Mononuclear cell (primary cell): Measurements from ENCODE around the gene TICAM1. TPM values are rescaled to one million over a fixed set of nuclear protein-coding genes. Genes with fewer than 3 reads are reported as not detected.
"Not testable (repeated sequence)": the region's sequence is repeated elsewhere in the genome, so short reads cannot be mapped to it uniquely, and the experiment has no call there.

Experiments used
- H3K27me3 ChIP-seq: 2 replicates; pipeline ENCODE4 v1.6.0; 2011; ENCODE audit warnings: low read length, control low read depth; ENCODE audit not compliant: insufficient read depth
- H3K4me1 ChIP-seq: 2 replicates; pipeline ENCODE4 v1.5.1; 2011; ENCODE audit warnings: mild to moderate bottlenecking, low read length, control low read depth; ENCODE audit not compliant: insufficient read depth
- H3K4me3 ChIP-seq: 2 replicates; pipeline ENCODE4 v1.5.1; 2011; ENCODE audit warnings: mild to moderate bottlenecking, low read length, moderate library complexity
- H3K9me3 ChIP-seq: 2 replicates; pipeline ENCODE4 v1.5.1; 2011; ENCODE audit warnings: low read depth, mild to moderate bottlenecking, control low read depth, low read length
- total RNA-seq: library from RNA; depleted of rRNA; stranded (reverse); fragments of >200 nt; gene quantifications from one replicate; pipeline ENCODE4 v1.2.3, GENCODE V29; 2012

Gene TICAM1
- total RNA-seq, 1 donor, result 7.0 TPM

DNA sequence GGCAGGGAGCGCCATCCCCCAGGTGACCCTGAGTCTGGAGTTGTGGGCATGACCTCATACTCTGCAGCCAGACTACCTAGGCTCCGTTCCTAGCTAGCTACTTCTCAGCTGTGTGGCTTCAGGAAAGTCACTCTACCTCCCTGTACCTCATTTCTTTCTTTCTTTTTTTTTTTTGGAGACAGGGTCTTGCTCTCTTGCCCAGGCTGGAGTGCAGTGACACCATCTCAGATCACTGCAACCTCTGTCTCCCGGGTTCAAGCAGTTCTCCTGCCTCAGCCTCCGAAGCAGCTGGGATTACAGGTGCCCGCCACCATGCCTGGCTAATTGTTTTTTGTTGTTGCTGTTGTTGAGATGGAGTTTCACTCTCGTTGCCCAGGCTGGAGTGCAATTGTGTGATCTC is 21.0 kb upstream of the TICAM1 start:
- H3K27me3 ChIP-seq, result no peaks in the 10 kb centered on the region
- no peaks in the 10 kb centered on the region for H3K4me1 ChIP-seq
- no peaks in the 10 kb centered on the region for H3K9me3 ChIP-seq
- H3K4me3 ChIP-seq, result no peak overlapping the region

DNA sequence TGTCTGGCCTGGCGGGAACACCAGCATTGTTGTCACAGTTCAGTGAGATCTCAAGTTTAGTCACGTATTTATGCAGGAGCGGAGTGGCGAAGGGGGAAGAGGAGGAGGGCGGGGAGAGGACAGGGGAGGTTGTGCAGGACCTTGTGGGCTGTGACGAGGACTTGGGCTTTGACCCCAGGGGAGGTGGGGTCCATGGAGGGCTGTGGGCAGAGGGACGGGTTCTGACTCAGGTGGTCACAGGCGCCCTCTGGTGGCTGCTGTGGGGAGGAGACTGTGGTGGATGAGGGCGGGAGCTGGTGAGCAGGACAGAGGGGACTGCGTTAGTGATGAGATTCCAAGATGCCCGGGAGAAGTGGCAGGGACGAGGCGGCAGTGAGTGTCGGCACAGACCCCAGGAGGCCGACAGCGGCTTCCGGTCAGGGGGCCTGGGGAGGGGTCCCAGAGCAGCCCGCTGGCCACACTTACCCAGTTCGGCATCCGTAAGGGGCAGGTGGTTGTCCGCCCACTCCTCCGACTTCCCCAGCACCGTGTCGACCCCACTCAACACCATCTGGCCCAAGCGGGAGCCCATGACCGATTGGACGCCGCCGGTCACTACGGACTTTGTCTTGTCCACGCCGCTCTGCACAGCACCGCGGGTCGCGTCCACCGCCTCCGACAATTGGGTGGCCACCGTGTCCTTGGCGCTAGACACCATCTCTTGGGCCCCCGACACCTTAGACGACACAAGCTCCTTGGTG is 20.2 kb upstream of the TICAM1 start:
- Histone ChIP-seq H3K9me3 (no peaks in the 10 kb centered on the region), H3K27me3 (no peaks in the 10 kb centered on the region), H3K4me1 (no peaks in the 10 kb centered on the region), H3K4me3 (no peak overlapping the region)

DNA sequence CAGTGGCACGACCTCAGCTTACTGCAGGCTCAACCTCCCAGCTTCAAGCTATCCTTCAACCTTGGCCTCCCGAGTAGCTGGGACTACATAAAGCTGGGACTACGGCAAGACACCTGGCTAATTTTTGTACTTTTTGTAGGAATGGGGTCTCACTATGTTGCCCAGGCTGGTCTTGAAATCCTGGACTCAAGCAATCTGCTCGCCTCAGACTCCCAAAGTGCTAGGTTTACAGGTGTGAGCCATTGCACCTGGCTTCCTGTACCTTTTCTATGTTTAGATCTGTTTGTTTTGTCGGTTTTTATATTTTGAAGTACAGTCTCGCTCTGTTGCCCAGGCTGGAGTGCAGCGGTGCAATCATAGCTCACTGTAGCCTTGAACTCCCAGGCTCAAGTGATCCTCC is 17.5 kb upstream of the TICAM1 start:
- H3K9me3 ChIP-seq, result no peaks in the 10 kb centered on the region
- H3K4me3 ChIP-seq, result no peak overlapping the region
- no peaks in the 10 kb centered on the region for H3K4me1 ChIP-seq
- H3K27me3 ChIP-seq, result no peaks in the 10 kb centered on the region

DNA sequence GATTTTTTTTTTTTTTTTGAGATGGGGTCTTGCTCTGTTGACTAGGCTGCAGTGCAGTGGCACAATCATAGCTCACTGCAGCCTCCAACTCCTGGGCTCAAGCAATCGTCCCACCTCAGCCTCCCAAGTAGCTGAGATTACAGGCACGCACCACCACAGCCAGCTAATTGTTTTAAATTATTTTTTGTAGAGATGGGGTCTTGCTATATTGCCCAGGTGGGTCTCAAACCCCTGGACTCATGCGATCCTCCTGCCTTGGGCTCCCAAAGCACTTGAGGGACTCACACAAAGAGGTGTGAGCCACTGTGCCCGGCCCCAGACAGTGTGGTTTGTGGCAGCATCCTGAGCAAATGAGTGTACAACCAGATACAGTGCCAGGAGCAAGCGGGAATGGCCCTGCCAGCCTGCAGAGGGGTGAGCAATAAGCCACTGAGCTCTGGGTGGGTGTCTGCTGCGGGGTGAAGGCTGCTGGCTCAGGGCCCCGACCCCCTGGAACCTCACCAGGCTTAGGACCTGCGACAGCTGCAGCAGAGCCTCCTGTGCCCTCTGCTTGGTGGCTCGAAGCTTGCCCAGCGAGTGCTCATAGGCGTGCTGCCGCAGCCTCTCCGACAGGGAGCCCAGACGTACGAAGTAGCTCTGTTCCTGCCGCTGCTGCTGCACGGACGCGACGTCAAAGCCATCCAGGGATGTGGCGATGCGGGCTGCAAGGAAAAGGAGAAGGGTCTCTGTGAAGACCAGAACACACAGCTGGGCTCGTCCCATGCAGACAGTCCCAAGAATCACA is 15.9 kb upstream of the TICAM1 start:
- no peaks in the 10 kb centered on the region for H3K27me3 ChIP-seq
- no peaks in the 10 kb centered on the region for H3K9me3 ChIP-seq
- H3K4me1 ChIP-seq, result no peaks in the 10 kb centered on the region
- H3K4me3 ChIP-seq, result no peak overlapping the region

DNA sequence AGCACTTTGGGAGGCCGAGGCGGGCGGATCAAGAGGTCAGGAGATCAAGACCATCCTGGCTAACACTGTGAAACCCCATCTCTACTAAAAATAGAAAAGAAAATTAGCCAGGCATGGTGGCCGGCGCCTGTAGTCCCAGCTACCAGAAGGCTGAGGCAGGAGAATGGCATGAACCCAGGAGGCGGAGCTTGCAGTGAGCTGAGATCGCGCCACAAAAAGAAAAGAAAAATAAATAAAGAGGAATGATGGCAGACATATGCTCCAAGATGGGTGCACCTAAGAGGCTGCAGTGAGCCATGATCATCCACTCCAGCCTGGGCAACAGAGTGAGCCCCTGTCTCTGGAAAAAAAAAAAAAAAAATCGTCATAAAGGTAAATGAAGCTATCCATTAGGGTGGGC is 14.5 kb upstream of the TICAM1 start:
- not testable (repeated sequence) for H3K9me3 ChIP-seq, H3K4me3 ChIP-seq, H3K27me3 ChIP-seq
- peaks cover 11% of the 10 kb centered on the region for H3K4me1 ChIP-seq

DNA sequence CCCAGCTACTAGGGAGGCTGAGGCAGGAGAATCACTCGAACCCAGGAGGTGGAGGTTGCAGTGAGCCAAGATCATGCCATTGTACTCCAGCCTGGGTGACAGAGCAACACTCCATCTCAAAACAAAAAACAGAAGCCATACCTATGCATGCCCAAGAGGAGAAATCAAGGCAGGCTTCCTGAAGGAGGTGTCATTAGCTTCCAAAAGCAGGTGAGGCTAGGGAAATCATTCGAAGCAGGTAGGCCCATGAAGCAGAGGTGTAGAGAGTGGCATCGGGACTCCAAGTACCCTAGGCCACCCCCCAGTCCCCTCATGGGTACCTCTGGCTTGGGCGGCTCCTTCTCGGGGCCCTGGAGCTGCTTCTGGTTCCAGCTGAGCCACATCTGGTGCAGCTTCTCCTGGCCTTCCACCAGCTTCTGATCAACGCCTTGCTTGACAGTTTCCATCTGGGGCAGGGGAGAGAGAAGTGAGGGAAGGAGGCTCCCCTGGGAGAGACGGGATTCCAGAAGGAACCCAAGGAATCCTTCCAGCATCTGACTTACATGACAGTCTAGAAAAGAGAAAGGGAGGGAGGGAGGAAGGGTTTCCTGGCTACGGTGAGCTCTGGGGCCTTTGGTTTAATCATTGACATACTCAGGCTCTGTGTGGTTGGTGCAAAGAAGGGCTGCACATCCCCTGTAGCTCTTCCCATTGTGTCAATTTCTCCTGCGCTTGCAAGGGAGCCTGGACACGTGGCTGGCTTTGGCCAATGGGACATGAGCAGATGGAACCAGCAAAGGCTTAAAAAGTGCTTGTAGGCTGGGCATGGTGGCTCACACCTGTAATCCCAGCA is 13.1 kb upstream of the TICAM1 start:
- H3K4me3 ChIP-seq, result no peak overlapping the region
- H3K4me1 ChIP-seq, result peaks cover 21% of the 10 kb centered on the region
- no peaks in the 10 kb centered on the region for H3K27me3 ChIP-seq

DNA sequence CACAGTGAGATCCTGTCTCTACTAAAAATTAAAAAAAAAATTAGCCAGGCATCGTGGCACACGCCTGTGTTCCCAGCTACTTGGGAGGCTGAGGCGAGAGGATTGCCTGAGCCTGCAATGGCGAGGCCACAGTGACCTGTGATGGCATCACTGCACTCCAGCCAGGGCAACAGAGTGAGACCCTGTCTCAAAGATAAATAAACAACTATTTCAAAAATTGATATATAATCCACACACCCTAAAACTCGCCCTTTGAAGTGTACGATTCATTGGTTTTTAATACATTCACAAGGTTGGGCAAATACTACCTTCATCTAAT is 12.1 kb upstream of the TICAM1 start:
- Histone ChIP-seq H3K4me3 (no peak overlapping the region), H3K4me1 (peaks cover 21% of the 10 kb centered on the region), H3K27me3 (no peaks in the 10 kb centered on the region), H3K9me3 (no peaks in the 10 kb centered on the region)

More for the DNA sequence above, 13.1 kb upstream of the TICAM1 start:
- H3K9me3 ChIP-seq, result no peaks in the 10 kb centered on the region

DNA sequence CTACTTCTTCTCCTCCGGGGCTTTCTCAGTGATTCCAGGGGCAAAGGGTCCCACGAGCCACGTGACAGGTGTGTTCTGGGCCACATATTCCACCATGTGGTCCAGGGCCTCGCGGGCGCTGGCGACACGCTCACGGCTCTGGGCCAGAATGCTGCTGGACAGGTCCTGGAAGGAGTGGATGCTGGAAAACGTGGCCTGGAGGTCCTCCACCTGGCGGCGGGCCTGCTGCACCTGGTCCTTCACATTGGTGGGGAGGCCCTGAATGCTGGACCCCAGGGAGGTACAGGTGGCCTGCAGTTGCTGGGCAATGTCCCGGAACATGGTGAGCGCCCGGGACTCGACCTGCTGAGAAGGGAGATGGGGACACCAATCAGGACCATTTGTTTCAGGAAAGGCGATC is 7.7 kb upstream of the TICAM1 start:
- Histone ChIP-seq H3K4me3 (no peak overlapping the region), H3K27me3 (no peaks in the 10 kb centered on the region), H3K4me1 (peaks cover 32% of the 10 kb centered on the region), H3K9me3 (no peaks in the 10 kb centered on the region)

DNA sequence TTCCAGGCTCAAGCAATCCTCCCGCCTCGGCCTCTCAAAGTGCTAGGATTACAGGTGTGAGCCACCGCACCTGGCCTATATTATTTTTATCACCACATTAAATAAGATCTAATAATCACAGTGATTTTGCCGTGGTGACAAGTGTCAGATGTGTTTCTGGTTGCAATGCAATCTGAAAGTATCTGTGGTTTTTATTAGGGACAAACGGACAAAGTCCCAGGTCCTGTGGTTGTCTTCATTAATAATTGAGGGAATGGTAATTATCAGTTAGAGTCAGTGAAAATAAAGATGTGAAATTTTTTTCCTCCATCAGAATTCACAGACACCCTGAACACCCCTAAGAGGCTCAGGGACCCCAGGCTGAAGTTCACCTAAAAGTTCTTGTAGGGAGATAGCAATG is 1.3 kb upstream of the TICAM1 start:
- no peaks in the 10 kb centered on the region for H3K27me3 ChIP-seq
- no peaks in the 10 kb centered on the region for H3K9me3 ChIP-seq
- peaks cover 34% of the 10 kb centered on the region for H3K4me1 ChIP-seq
- no peak overlapping the region for H3K4me3 ChIP-seq

DNA sequence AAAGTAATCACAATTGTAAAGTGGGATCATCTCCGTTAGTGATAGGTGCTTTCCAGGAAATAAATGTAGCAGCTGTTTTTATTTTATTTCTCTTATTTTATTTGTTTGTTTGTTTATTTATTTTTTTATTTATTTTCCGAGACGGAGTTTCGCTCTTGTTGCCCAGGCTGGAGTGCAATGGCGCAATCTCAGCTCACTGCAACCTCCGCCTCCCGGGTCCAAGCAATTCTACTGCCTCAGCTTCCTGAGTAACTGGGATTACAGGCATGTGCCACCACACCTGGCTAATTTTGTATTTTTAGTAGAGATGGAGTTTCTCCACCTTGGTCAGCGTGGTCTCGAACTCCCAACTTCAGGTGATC is 448 bp upstream of the TICAM1 start:
- Histone ChIP-seq H3K4me1 (peaks cover 27% of the 10 kb centered on the region), H3K4me3 (peak overlapping the region; percentile 78)
- H3K27me3 ChIP-seq, H3K9me3 ChIP-seq: not testable (repeated sequence)

DNA sequence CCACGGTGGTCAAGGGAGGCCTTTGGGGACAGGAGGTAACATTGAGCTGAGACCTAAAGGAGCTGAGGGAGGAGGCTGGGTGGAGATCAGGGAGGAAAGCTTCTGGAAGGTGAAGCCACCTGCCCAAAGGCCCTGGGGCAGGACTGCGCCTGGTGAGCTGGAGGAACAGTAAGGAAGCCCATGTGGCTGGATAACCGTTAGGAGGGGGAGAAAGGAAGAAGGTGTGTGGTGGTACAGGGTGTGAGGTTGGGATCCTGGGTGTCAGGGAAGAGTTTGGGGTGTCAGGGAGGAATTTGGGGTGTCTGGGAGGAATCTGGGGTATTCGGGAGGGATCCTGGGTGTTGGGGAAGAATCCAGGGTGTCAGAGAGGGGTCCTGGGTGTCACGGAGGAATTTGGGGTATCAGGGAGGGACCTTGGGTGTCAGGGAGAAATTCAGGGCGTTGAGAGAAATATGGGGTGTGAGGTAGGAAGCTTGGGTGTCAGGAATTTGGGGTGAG is 695 bp downstream of the TICAM1 start:
- H3K4me1 ChIP-seq, result peaks cover 27% of the 10 kb centered on the region
- no peaks in the 10 kb centered on the region for H3K27me3 ChIP-seq
- peak overlapping the region; percentile 78 for H3K4me3 ChIP-seq
- no peaks in the 10 kb centered on the region for H3K9me3 ChIP-seq

DNA sequence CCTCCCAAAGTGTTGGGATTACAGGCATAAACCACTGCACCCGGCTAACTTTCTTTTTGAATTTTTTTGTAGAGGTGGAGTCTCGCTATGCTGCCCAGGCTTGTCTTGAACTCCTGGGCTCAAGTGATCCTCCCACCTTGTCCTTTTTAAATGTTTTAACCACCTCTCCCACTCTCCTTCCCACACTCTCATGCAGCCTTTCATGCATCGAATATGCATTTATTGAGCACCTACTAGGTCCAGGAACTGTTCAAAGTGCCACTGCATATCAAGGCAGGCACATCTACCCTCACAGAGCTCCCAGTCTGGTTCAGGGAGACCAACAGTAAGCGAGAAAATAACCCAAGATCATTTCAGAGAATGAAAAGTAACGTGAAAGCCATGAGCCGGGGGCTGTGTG is 1.2 kb downstream of the TICAM1 start:
- H3K9me3 ChIP-seq, result no peaks in the 10 kb centered on the region
- peak overlapping the region; percentile 78 for H3K4me3 ChIP-seq
- H3K4me1 ChIP-seq, result peaks cover 27% of the 10 kb centered on the region
- no peaks in the 10 kb centered on the region for H3K27me3 ChIP-seq

DNA sequence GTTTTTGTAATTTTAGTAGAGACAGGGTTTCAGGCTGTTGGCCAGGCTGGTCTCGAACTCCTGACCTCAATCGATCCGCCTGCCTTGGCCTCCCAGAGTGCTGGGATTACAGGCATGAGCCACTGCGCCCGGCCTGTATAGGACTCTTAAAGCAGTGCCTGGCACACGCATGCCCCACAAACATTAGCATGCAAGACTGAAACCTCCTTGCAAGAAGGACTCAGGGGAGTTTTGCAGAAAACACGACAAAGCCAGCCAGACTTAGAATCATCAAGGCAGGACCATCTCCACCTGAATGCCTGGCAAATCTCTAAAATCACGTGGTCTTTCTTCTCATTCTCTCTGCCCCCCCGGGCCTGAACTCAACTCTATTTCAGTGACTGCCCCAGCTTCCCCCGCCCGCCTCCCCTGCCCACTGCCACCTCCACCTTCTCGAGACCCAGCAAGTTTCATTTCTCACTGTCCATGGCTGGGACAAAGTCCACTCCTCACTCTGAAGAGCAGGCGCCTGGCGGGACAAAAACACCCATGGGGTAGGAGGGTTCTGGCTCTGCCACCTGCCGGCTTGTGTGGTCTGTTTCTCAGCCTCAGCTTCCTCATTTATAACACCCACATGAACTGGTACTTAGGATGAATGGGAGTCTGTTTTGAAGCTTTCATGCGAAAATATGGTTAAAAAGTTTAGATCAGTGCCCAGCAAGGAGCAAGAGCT is 2.4 kb downstream of the TICAM1 start:
- Histone ChIP-seq H3K27me3 (no peaks in the 10 kb centered on the region), H3K9me3 (no peaks in the 10 kb centered on the region), H3K4me1 (peaks cover 27% of the 10 kb centered on the region), H3K4me3 (no peak overlapping the region)

DNA sequence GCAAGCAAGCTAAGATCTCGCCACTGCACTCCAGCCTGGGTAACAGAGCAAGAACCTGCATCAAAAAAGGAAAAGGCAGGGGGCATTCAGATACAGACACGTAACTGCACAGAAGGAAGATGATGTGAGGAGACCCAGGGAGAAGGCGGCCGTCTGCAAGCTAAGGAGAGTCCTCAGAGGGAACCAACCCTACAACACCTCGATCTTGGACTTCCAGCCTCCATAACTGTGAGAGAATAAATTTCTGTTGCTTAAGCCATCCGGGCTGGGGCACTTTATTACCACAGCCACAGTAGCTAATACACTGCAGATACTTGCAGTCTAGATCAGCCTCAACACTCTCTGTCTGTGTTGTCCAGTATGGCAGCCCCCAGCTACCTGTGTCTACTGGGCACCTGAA is 7.9 kb downstream of the TICAM1 start:
- Histone ChIP-seq H3K4me1 (no peaks in the 10 kb centered on the region), H3K4me3 (no peak overlapping the region), H3K9me3 (no peaks in the 10 kb centered on the region), H3K27me3 (no peaks in the 10 kb centered on the region)

DNA sequence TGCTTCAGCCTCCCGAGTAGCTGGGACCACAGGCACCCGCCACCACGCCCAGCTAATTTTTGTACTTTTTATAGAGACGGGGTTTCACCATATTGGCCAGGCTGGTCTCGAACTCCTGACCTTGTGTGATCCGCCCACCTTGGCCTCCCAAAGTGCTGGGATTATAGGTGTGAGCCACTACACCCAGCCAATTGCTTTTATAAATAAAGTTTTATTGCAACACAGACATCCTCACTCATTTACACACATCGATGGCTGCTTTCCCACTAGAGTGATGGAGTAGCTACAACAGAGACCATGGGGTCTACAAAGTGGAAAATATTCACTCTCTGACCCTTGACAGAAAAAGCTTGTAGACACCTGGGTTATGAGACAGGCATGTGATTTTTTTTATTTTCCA is 9.2 kb downstream of the TICAM1 start:
- H3K4me3 ChIP-seq, H3K9me3 ChIP-seq, H3K27me3 ChIP-seq, H3K4me1 ChIP-seq: not testable (repeated sequence)
